ENCODE measurements around the gene HDDC3.

- TF ChIP-seq POLR2AphosphoS5 (IDR thresholded peaks at IDR 0.05; ENCODE audit: insufficient read depth, low read depth, low read length) = no peak
- TF ChIP-seq EZH2 (IDR thresholded peaks at IDR 0.05; ENCODE audit: borderline replicate concordance, low read depth, low read length, severe bottlenecking) = no peak
- no peak for TF ChIP-seq CTCF (IDR thresholded peaks at IDR 0.05; ENCODE audit: extremely low read depth in 1 of 2, insufficient read depth in 1 of 2, low read depth in 1 of 2, low read length in 2 of 2)
- no peak for TF ChIP-seq POLR2A (IDR thresholded peaks at IDR 0.05; ENCODE audit: low read depth, low read length)
- TF ChIP-seq JUN (IDR thresholded peaks at IDR 0.05; ENCODE audit: borderline replicate concordance, insufficient read depth, insufficient read length, low read depth) = no peak
- TF ChIP-seq FOS (IDR thresholded peaks at IDR 0.05; ENCODE audit: borderline replicate concordance, insufficient read depth, low read length) = no peak
- no peak for TF ChIP-seq MAX (IDR thresholded peaks at IDR 0.05; ENCODE audit: insufficient read depth, insufficient read length)
- TF ChIP-seq MYC (IDR thresholded peaks at IDR 0.05; ENCODE audit: low read depth, low read length) = no peak
Measured at GRCh38 chr15:90884719-90885431, 47.5 kb downstream of the HDDC3 start.
